HG02885 (cell line): Measurements from ENCODE around the gene CASZ1.

Experiments
- ATAC-seq: cut with Tn5 transposase; IDR thresholded peaks from one replicate; pipeline ENCODE4 v1.9.1; 2021; ENCODE audit warnings: mild to moderate bottlenecking; ENCODE audit not compliant: unreplicated experiment, poor library complexity

CASZ1 gene

DNA sequence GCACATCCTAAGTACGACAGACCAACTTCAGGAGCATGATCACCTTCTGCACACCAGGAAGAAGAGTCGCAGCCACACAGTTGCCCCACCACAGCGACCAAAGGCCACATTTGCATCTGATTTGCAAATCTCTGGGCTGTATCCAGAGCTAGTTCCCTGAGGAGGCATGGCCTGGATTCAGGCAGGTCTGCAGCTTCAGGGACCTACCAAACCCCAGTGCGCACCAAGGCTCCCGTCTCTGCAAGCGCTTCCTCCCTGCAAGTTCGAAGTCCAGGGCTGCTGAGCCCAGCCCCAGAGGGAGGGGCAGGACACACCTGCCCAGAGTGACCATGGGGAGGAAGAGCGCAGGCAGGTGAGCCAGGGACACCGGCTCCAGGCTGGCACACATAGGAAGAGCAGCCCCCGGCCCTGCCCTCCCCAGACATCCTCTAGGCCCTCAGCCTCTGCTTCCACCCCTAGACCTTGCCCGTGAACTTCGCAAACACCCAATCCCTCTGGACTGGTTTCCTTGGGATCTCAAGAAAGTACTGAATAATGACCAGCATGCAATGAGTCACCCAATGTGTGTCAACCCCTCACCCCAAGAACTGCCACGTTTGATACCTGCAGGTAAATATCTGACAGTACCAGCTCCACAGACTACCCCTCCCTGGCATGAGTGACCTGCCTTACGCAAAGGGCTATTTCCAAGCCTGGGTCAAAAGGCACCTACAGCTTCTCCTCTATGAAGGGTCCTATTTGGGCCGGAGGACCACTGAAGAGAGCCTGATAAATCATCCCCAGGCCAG, 36.8 kb downstream of the CASZ1 start:
- no peak for ATAC-seq

DNA sequence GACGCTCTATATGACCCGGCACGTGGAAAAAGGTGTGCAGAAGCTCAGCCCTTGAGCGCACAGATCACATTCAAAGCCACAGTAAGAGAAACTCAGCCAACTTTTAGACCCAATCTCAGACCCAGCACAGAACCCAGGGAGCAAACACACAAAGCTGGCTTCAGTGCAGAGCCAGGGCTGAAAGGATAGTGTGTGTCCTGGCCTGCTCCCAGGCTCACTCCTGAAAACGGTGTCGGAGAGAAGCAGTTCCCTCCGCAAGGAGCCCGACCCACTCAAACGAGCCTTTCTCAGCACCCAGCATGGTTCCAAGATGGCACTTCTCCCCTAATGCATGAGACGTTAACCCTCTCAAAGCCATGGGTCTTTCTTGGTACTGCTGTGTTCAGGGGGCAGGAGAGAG, 39.6 kb downstream of the CASZ1 start:
- no peak for ATAC-seq

GRCh38 chr1:10755970-10756521, 40.4 kb downstream of the CASZ1 start:
- ATAC-seq, result no peak

GRCh38 chr1:10754568-10755329, 41.7 kb downstream of the CASZ1 start:
- no peak for ATAC-seq

GRCh38 chr1:10753299-10753698, 43.1 kb downstream of the CASZ1 start:
- no peak for ATAC-seq

DNA sequence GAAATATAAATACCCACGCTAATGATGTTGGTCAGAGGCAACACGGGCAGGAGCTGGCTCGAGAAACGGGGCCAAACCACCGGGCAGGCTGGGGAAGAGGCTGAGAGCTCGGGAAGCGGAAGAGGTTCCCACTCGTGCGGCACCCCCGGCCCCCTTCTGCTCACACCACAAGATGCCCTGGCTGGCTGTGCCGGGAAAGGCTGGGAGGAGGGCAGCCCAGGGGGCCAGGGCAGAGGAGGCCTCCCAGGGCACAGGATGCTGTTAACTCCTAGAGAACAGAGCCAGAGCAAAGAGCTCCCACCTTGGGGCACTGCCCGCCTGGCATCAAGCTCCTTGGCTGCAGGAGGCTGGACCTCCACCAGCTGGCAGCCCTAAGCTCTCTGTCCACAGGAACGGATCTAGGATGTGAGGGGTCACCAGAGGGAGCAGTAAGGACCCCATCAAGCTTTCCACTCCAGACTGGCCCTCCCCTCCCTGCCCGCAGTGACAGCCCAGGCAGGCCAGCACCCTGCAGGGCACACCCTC, 44.8 kb downstream of the CASZ1 start:
- ATAC-seq, result no peak

- ATAC-seq, result no peak
Measured at GRCh38 chr1:10751160-10751559, 45.3 kb downstream of the CASZ1 start.

- ATAC-seq, result no peak
Measured at GRCh38 chr1:10745886-10746455, 50.5 kb downstream of the CASZ1 start.

DNA sequence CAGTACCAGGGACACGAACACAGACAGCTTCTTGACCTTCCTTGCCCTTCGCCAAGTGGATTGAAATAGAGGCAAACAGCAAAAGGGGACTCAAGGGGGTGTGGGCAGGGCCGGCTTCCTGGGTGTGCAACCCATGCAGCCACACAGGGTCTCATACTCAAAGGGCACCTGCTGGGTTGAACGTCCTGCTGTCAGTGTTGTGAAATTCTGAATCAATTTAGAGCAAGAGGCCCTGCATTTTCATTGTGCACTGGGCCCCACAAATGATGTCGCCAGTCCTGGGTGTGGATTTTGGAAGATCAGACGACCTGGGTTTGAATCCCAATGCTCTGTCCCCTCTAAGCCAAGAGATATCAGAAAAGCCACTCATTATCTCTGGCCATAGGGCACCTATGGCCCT, 51.1 kb downstream of the CASZ1 start:
- no peak for ATAC-seq

- no peak for ATAC-seq
Measured at GRCh38 chr1:10744654-10745238, 51.7 kb downstream of the CASZ1 start.

DNA sequence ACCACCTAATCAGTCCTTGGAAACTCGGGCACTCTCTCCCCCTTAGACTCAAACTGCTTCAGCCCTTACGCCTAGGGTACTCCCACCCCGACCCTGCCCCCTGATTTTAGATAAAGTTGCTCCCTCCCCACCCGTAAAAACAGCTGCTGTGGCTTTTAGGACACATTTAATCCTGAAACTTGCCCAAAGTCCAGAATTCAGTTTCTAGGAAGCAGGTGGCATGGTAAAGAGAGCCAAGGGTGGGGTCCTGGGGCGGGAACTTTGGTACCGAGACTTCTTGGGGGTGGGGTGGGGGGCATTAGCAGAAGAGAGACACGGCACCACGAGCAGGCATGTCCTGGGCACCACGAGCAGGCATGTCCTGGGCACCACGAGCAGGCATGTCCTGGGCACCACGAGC, 52.4 kb downstream of the CASZ1 start:
- ATAC-seq, result no peak

DNA sequence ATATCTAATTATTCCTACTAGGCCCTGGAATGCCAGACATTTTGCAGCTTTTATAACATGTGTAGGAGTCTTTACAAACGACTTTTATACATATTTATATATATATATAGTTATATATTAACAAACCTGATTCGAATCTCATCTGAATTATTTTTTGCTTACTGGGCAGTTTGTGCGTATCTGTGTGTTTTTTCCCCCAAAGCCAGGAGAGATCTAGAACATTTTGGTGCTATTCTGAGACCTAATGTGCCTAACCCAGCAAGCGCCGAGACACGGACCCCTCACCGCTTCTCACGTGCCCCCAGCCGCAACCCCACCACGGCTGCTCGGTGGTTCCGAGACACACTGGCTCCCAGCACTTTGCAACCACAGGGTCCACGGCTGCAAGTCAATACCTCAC, 54.8 kb downstream of the CASZ1 start:
- ATAC-seq, result no peak

- ATAC-seq, result no peak
Measured at GRCh38 chr1:10740123-10740522, 56.3 kb downstream of the CASZ1 start.

DNA sequence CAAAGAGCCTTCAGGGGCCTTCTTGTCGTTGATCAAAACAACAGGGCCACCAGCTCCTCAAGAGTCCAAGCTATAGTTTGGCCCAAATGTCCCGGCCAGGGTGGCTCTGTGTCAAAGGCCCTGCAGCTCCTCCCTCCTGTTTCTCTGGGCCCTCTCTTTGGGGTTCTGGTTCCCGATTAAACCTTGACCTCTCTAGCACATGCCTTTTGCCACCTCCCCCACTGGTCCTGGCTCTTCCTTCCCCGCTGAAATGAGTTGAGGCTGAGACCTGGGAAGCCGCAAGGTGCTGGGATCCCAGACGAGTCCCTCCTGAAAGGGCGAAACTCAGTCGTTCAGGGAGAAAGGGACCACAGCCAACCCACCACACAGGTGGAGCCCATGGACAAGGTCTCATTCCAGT, 56.9 kb downstream of the CASZ1 start:
- ATAC-seq, result no peak

DNA sequence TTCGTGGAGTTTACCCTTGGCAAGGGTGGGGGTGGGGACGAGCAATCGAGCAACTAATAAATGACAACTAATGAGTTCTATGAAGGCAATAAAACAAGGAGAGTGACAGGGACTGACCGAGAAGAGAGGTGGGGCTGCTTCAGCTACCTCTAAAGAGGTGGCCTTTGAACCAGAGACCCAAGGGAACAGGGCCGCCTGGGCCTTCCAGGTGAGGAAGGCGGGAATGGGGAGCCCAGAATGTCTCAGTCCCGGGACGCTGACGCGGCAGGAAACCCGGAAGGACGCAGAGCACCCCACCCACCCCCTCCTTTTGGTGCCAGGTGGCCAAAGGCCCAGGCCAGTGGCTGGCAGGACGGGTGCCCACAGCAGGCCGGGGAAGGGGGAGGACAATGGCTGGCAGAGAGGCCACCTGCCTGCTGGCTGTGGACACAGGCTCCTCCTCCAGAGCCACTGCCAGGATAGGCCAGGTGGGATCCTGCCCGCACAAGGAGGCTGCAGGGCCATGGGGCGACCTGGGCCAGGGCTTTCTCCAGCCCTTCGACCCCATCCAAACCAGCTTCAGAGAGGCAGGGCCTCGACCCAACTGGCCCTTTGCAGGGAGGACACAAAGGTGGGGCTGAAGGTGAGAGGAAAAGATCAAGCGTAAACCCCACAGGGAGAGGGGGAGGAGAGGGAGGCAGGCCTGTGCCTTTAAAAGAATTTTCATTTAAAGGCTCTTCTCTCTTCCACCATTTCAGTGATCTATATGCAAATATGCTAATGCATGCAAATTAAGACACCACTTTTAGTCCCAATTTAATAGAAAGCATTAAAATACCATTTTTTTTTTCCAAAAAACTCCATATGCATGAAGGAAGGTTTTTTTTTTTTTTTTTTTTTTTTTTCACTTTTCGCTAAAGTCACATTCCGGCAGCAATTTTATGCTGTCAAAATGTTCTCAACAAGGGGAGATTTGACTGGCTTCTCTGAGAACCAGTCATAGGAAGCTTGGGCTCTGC, 58.1 kb downstream of the CASZ1 start:
- no peak for ATAC-seq

- ATAC-seq, result no peak
Measured at GRCh38 chr1:10737651-10738050, 58.8 kb downstream of the CASZ1 start.

- no peak for ATAC-seq
Measured at GRCh38 chr1:10736634-10737586, 59.5 kb downstream of the CASZ1 start.

DNA sequence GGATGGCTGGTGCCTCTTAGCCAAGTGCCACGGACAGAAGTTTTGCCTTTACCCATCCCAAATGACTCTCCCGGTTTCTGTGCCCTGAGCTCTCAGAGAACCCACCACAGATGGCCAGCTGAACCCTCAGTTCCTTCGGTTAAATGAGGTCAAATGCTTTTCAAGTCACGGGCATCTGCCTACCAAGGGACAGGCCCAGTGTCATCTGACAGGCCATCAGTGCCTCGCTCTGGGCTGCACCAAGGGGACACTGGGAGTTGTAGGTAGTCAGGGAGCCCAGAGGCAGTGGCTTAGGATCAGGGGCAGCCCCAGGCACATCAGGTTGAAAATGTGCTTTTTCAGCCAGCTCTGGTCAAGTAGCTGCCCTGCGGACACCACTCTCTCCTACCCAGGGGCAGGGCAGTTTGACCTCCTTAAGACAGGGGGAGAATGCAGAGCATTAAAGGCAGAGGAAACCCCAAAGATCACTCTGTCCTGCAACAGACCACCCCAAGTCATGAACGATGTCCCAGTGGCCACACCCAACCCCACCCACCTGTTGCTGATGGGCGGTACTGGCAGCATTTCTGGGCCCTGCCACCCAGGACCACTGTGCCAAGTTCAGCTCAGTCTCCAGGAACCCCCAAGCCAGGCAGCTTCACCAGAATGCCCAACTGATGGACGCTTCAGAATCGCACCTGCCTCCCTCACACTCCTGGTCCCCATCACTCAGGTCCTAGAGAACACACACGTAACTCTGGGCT, 60.7 kb downstream of the CASZ1 start:
- no peak for ATAC-seq
